ENCODE data around the gene F3. TPM values are rescaled to one million over a fixed set of nuclear protein-coding genes. Genes with fewer than 3 reads are reported as not detected.
A peak's percentile ranks its signal among the peaks of the same experiment; 100 is the strongest.

F3 gene
- total RNA-seq, 1 donor from 2014 or later = 95.0 TPM

DNA sequence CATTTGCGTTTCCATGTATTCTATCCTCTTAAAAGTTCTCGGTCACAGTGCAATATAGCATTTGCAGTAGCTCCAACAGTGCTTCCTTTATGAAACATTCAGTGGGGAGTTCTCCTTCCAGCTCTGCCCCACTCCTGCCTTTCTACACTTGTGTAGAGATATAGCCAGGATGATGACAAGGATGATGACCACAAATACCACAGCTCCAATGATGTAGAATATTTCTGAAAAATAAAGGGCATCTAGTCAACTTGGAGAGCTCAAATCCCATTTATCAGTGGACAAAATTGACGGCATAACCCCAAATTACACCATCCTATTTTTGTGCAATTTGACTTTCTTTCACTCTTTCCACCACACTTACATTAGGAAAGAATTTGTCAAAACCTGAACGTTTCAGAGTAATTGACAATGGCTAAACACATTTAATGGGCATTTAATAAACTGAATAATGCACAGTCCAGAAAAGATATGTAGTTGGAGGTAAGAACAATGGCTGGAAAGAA lies 11.1 kb downstream of the F3 start:
- TF ChIP-seq, protein P1, sequence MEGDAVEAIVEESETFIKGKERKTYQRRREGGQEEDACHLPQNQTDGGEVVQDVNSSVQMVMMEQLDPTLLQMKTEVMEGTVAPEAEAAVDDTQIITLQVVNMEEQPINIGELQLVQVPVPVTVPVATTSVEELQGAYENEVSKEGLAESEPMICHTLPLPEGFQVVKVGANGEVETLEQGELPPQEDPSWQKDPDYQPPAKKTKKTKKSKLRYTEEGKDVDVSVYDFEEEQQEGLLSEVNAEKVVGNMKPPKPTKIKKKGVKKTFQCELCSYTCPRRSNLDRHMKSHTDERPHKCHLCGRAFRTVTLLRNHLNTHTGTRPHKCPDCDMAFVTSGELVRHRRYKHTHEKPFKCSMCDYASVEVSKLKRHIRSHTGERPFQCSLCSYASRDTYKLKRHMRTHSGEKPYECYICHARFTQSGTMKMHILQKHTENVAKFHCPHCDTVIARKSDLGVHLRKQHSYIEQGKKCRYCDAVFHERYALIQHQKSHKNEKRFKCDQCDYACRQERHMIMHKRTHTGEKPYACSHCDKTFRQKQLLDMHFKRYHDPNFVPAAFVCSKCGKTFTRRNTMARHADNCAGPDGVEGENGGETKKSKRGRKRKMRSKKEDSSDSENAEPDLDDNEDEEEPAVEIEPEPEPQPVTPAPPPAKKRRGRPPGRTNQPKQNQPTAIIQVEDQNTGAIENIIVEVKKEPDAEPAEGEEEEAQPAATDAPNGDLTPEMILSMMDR (IDR thresholded peaks at IDR 0.05; ENCODE audit: unreplicated experiment) = no peak
- no peak for DNase-seq (ENCODE audit: low spot score, unreplicated experiment)
- H3K27ac Mint-ChIP-seq = peak overlapping the region; percentile 56
- no peaks in the 10 kb centered on the region for H3K27me3 Mint-ChIP-seq
- H3K9me3 Mint-ChIP-seq (ENCODE audit: low read depth) = no peaks in the 10 kb centered on the region
- no peak overlapping the region for H3K4me3 Mint-ChIP-seq (ENCODE audit: low read depth)
- peaks cover 22% of the 10 kb centered on the region for H3K4me1 Mint-ChIP-seq (ENCODE audit: low read depth)
- H3K36me3 Mint-ChIP-seq (ENCODE audit: insufficient read depth) = peaks cover 47% of the 10 kb centered on the region

DNA sequence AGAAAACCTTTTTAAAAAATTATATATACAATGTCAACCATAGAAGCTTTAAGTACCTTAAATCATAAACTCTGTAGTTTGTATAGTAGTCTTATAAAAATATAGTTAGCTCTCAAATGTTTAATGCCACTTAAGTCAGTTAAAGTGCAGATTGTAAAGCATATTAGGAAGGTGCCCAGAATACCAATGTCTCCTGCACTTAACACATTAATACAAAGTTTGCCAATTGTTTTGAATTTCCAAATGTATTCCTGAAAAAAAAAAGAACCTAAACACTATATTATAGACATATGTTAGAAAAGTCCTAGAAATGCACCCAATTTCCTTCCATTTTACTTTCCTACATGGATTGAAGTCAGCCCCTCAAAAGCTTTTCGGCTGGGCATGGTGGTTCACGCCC lies 12.1 kb downstream of the F3 start:
- H3K4me1 Mint-ChIP-seq (ENCODE audit: low read depth) = peaks cover 13% of the 10 kb centered on the region
- no peak overlapping the region for H3K4me3 Mint-ChIP-seq (ENCODE audit: low read depth)

GRCh38 chr1:94528826-94529225 lies 12.7 kb downstream of the F3 start:
- Mint-ChIP-seq H3K4me3 (ENCODE audit: low read depth) (no peak overlapping the region), H3K9me3 (ENCODE audit: low read depth) (no peaks in the 10 kb centered on the region), H3K27me3 (no peaks in the 10 kb centered on the region), H3K4me1 (ENCODE audit: low read depth) (peaks cover 13% of the 10 kb centered on the region), H3K36me3 (ENCODE audit: insufficient read depth) (peaks cover 36% of the 10 kb centered on the region), H3K27ac (no peak overlapping the region)
- no peak for DNase-seq (ENCODE audit: low spot score, unreplicated experiment)
- TF ChIP-seq, protein P1 (IDR thresholded peaks at IDR 0.05; ENCODE audit: unreplicated experiment) = no peak

More for the DNA sequence above, 12.1 kb downstream of the F3 start:
- peaks cover 38% of the 10 kb centered on the region for H3K36me3 Mint-ChIP-seq (ENCODE audit: insufficient read depth)
- TF ChIP-seq, protein P1 (IDR thresholded peaks at IDR 0.05; ENCODE audit: unreplicated experiment) = no peak
- H3K9me3 Mint-ChIP-seq (ENCODE audit: low read depth) = no peaks in the 10 kb centered on the region
- no peaks in the 10 kb centered on the region for H3K27me3 Mint-ChIP-seq
- H3K27ac Mint-ChIP-seq = no peak overlapping the region
- DNase-seq (ENCODE audit: low spot score, unreplicated experiment) = no peak

DNA sequence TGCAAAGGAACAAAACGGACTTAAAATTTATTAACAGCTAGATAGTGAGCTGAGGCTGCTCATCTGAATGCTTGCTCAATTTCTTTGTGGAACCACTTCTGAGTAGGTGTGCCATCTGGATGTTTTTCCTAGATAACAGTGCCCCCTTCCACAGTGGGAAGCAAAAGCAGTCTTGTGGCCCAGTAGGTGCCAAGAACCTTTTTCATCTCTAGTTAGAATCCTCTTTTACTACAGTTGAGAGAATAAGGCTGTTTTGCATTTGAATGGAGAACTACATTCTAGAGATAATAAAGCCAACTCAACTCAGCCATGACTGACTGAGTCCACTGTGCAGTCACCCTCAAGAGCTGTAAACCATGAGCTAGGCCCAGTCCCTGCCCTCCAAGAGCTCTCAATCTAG lies 13.3 kb downstream of the F3 start:
- no peak for DNase-seq (ENCODE audit: low spot score, unreplicated experiment)
- H3K4me1 Mint-ChIP-seq (ENCODE audit: low read depth) = peaks cover 13% of the 10 kb centered on the region

DNA sequence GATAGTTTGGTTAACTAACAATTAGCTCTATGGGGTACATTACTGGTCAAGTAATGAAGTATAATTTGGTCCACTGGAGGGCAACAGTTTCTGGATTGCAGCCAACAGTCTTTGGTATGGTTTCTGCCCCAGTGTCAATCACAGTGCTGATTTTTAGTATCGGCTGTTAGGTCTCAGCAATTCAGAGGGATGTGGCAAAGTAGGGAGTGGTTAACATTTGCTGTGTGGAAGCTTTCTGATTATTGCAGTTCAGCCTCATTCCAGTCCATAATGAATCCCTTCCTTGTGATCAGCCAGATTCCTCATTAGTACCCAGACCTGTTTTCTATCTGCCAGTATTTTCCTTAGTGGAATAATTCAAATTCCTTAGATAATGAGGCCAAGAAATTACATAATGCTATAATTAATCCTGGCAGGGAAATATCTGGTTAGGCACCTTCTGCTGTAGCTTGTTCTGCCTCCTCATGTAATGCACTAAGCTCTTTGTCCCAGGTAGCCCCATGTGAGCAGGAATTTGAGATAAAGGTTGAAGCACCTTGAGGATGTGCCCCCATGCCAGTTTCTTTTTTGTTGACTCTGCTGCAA lies 14.0 kb downstream of the F3 start:
- Mint-ChIP-seq H3K9me3 (ENCODE audit: low read depth) (no peaks in the 10 kb centered on the region), H3K4me1 (ENCODE audit: low read depth) (peaks cover 10% of the 10 kb centered on the region), H3K36me3 (ENCODE audit: insufficient read depth) (peaks cover 26% of the 10 kb centered on the region), H3K27ac (peak overlapping the region; percentile 86), H3K4me3 (ENCODE audit: low read depth) (no peak overlapping the region), H3K27me3 (no peaks in the 10 kb centered on the region)
- no peak for DNase-seq (ENCODE audit: low spot score, unreplicated experiment)
- TF ChIP-seq, protein P1 (IDR thresholded peaks at IDR 0.05; ENCODE audit: unreplicated experiment) = no peak

More for the DNA sequence above, 13.3 kb downstream of the F3 start:
- Mint-ChIP-seq H3K36me3 (ENCODE audit: insufficient read depth) (peaks cover 33% of the 10 kb centered on the region), H3K9me3 (ENCODE audit: low read depth) (no peaks in the 10 kb centered on the region), H3K4me3 (ENCODE audit: low read depth) (no peak overlapping the region), H3K27me3 (no peaks in the 10 kb centered on the region), H3K27ac (peak overlapping the region; percentile 86)
- TF ChIP-seq, protein P1 (IDR thresholded peaks at IDR 0.05; ENCODE audit: unreplicated experiment) = no peak

Data from progenitor cell of endocrine pancreas (in vitro differentiated cells).